Calu3 (cell line): ENCODE measurements around the gene CA12. TPM values are rescaled to one million over a fixed set of nuclear protein-coding genes. Genes with fewer than 3 reads are reported as not detected.

ENCODE experiments used
- BruUV-seq: library from RNA; stranded (reverse); fragments of 400-500 nt; replicated peaks from 2 replicates; lab custom pipeline; 2021; lab: Mats Ljungman, UMichigan
- CTCF ChIA-PET: fragments of 300-600 bp; sonication (Branson Sonifier 250); formaldehyde crosslinking; loops from one replicate; lab custom pipeline; 2022; ENCODE audit warnings: antibody characterized with exemption; lab: Charles Lee
- DNase-seq: peaks from one replicate; pipeline ENCODE4 v3.0.0; 2022
- H3K27ac Mint-ChIP-seq: one replicate; pipeline ENCODE4 v1.8.0; 2022; ENCODE audit warnings: mixed read lengths; ENCODE audit not compliant: unreplicated experiment
- H3K27me3 Mint-ChIP-seq: one replicate; pipeline ENCODE4 v1.8.0; 2022; ENCODE audit warnings: mixed read lengths; ENCODE audit not compliant: unreplicated experiment
- H3K36me3 Mint-ChIP-seq: one replicate; pipeline ENCODE4 v1.8.0; 2022; ENCODE audit warnings: mild to moderate bottlenecking, moderate library complexity, mixed read lengths; ENCODE audit not compliant: insufficient read depth, unreplicated experiment
- H3K4me1 Mint-ChIP-seq: one replicate; pipeline ENCODE4 v1.8.0; 2022; ENCODE audit warnings: mild to moderate bottlenecking, low read depth, mixed read lengths; ENCODE audit not compliant: unreplicated experiment
- H3K4me3 Mint-ChIP-seq: one replicate; pipeline ENCODE4 v1.8.0; 2022; ENCODE audit warnings: mild to moderate bottlenecking, low read depth, moderate library complexity, mixed read lengths; ENCODE audit not compliant: unreplicated experiment
- H3K9me3 Mint-ChIP-seq: one replicate; pipeline ENCODE4 v1.8.0; 2022; ENCODE audit warnings: low read depth, mixed read lengths; ENCODE audit not compliant: unreplicated experiment
- CTCF ChIP-seq: fragments of 200-600 bp; IDR thresholded peaks from one replicate; pipeline ENCODE4 v1.8.0; 2022; ENCODE audit warnings: antibody characterized with exemption; ENCODE audit not compliant: unreplicated experiment
- intact Hi-C: fragments of 100-400 bp; cut with micrococcal nuclease; formaldehyde crosslinking; loops from one replicate; pipeline ENCODE4 v1.10.0; 2022; ENCODE audit not compliant: unreplicated experiment
- total RNA-seq: library from RNA; stranded (reverse); gene quantifications from 2 replicates; pipeline ENCODE4 v1.2.3, GENCODE V29; 2022

CA12 gene
- total RNA-seq, 1 experiment from 2014 or later = 21.5 TPM

GRCh38 chr15:63392361-63393009 is 10.8 kb upstream of the CA12 start:
- no peak overlapping the region for H3K27ac Mint-ChIP-seq
- CTCF ChIA-PET = no interaction called here
- TF ChIP-seq CTCF = no peak
- intact Hi-C loops = no loop called here
- H3K4me1 Mint-ChIP-seq = peaks cover 72% of the 10 kb centered on the region
- H3K27me3 Mint-ChIP-seq = peaks cover 7% of the 10 kb centered on the region
- peaks cover 5% of the 10 kb centered on the region for H3K9me3 Mint-ChIP-seq
- DNase-seq = no peak
- BruUV-seq = no TSS peak
- peaks cover 7% of the 10 kb centered on the region for H3K36me3 Mint-ChIP-seq
- H3K4me3 Mint-ChIP-seq = no peak overlapping the region

GRCh38 chr15:63391669-63392360 is 10.2 kb upstream of the CA12 start:
- CTCF ChIA-PET = interaction anchor here (1.6 kb wide), 1 partner anchor 11 kb away, joined by 4 read pairs; no protein-coding TSS in a partner anchor
- H3K36me3 Mint-ChIP-seq = peaks cover 7% of the 10 kb centered on the region
- DNase-seq = no peak
- intact Hi-C loops = no loop called here
- H3K9me3 Mint-ChIP-seq = peaks cover 5% of the 10 kb centered on the region
- no TSS peak for BruUV-seq
- H3K4me3 Mint-ChIP-seq = no peak overlapping the region
- H3K4me1 Mint-ChIP-seq = peaks cover 78% of the 10 kb centered on the region
- TF ChIP-seq CTCF = no peak
- H3K27ac Mint-ChIP-seq = no peak overlapping the region
- H3K27me3 Mint-ChIP-seq = peaks cover 7% of the 10 kb centered on the region

- Mint-ChIP-seq H3K27me3 (peaks cover 7% of the 10 kb centered on the region), H3K27ac (no peak overlapping the region), H3K9me3 (peaks cover 8% of the 10 kb centered on the region), H3K36me3 (peaks cover 7% of the 10 kb centered on the region), H3K4me1 (peaks cover 73% of the 10 kb centered on the region), H3K4me3 (no peak overlapping the region)
- DNase-seq = no peak
- intact Hi-C loops = no loop called here
- BruUV-seq = no TSS peak
- CTCF ChIA-PET = interaction anchor here (1.3 to 1.8 kb wide), 3 partner anchors 12 to 209 kb away, joined by 3 to 5 read pairs (median 4); no protein-coding TSS in a partner anchor
- TF ChIP-seq CTCF = no peak
Measured at GRCh38 chr15:63390689-63391088, 9.0 kb upstream of the CA12 start.

- Mint-ChIP-seq H3K27ac (peak overlapping the region; percentile 48), H3K36me3 (peaks cover 7% of the 10 kb centered on the region), H3K27me3 (peaks cover 7% of the 10 kb centered on the region), H3K9me3 (peaks cover 4% of the 10 kb centered on the region), H3K4me1 (peaks cover 68% of the 10 kb centered on the region), H3K4me3 (peak overlapping the region; percentile 31)
- intact Hi-C loops = no loop called here
- CTCF ChIA-PET = interaction anchor here (0.6 to 1.8 kb wide), 11 partner anchors 10 to 210 kb away, joined by 3 to 7 read pairs (median 4); no protein-coding TSS in a partner anchor
- TF ChIP-seq CTCF = no peak
- BruUV-seq = TSS peak; percentile 69
- DNase-seq = peak; percentile 98
Measured at GRCh38 chr15:63389902-63390670, 8.4 kb upstream of the CA12 start.
